Left lung (tissue), 10 donors: ENCODE results near the gene ISL2. TPM values are rescaled to one million over a fixed set of nuclear protein-coding genes. Genes with fewer than 3 reads are reported as not detected.

ENCODE experiments used
- ATAC-seq: fragments of 200-7000 bp; cut with Tn5 transposase; one replicate; pipeline ENCODE4 v1.9.1; 2020; ENCODE audit warnings: moderate library complexity
- DNase-seq, 4 donors: peaks; one replicate each; pipeline ENCODE4 v3.0.0-alpha.2; 2013 to 2020
- H3K27ac ChIP-seq, 2 donors: fragments of 200-600 bp; sonication (generic) in 1 of 2; one replicate each; pipeline versions ENCODE4 v1.5.0 to v1.8.0; 2020 to 2021
- H3K27me3 ChIP-seq, 2 donors: fragments of 200-600 bp; sonication (generic) in 1 of 2; one replicate each; pipeline versions ENCODE4 v1.5.0 to v1.8.0; 2020 to 2021
- H3K36me3 ChIP-seq, 2 donors: fragments of 200-600 bp; sonication (generic) in 1 of 2; one replicate each; pipeline versions ENCODE4 v1.5.0 to v1.8.0; 2020 to 2021
- H3K4me1 ChIP-seq, 2 donors: fragments of 200-600 bp; one replicate each; pipeline ENCODE4 v1.8.0; 2021
- H3K4me3 ChIP-seq, 2 donors: fragments of 200-600 bp; sonication (generic) in 1 of 2; one replicate each; pipeline versions ENCODE4 v1.5.0 to v1.8.0; 2020 to 2021; ENCODE audit warnings: mild to moderate bottlenecking in 1 of 2
- H3K9me3 ChIP-seq, 2 donors: fragments of 200-600 bp; sonication (generic) in 1 of 2; one replicate each; pipeline versions ENCODE4 v1.5.0 to v1.8.0; 2020 to 2021
- CTCF ChIP-seq, 2 donors: fragments of 200-600 bp; sonication (generic) in 1 of 2; IDR thresholded peaks; one replicate each; pipeline versions ENCODE4 v1.5.0 to v1.8.0; 2021; ENCODE audit warnings: antibody characterized with exemption in 2 of 2
- intact Hi-C, 2 donors: fragments of 100-400 bp; cut with DNase I; formaldehyde crosslinking; loops; one replicate each; pipeline versions ENCODE4 v1.11.2 to v1.14.2; 2022
- polyA plus RNA-seq, 6 donors: library from polyadenylated mRNA; unstranded; fragments of 120-200 nt; gene quantifications; one replicate each; pipeline ENCODE4 v1.2.1, GENCODE V29; 2013; ENCODE audit not compliant: insufficient read length in 6 of 6
- total RNA-seq, 2 donors: library from RNA; stranded (reverse); fragmentation: NEBNext Ultra II Directional; extraction: Animal tissue kit (Norgen Biotek cat#: 25700); gene quantifications; one replicate each; pipeline ENCODE4 v1.2.1, GENCODE V29; 2021
- donor health status: DM: no; HTN: yes; CAD: no.
- donor health status: DM: no; HTN: no; CAD: no.

Gene ISL2
- total and polyA plus RNA-seq, 8 donors, result 0.11 to 0.39 (median 0.16) TPM; not detected in 4

GRCh38 chr15:76391309-76391708, 54.7 kb downstream of the ISL2 start:
- H3K4me1 ChIP-seq, result no peaks in the 10 kb centered on the region
- intact Hi-C loops, result no loop called here
- H3K27ac ChIP-seq, result no peak overlapping the region
- no peaks in the 10 kb centered on the region for H3K27me3 ChIP-seq
- no peak for TF ChIP-seq CTCF (IDR thresholded peaks at IDR 0.05)
- H3K36me3 ChIP-seq, result no peaks in the 10 kb centered on the region
- no peak for ATAC-seq
- DNase-seq, result no peak
- no peaks in the 10 kb centered on the region for H3K9me3 ChIP-seq
- H3K4me3 ChIP-seq, result no peak overlapping the region

GRCh38 chr15:76391847-76392246, 55.3 kb downstream of the ISL2 start:
- intact Hi-C loops, result no loop called here
- H3K27ac ChIP-seq, result no peak overlapping the region
- DNase-seq, result no peak
- H3K4me3 ChIP-seq, result no peak overlapping the region
- H3K36me3 ChIP-seq, result no peaks in the 10 kb centered on the region
- no peak for TF ChIP-seq CTCF (IDR thresholded peaks at IDR 0.05)
- H3K9me3 ChIP-seq, result no peaks in the 10 kb centered on the region
- no peak for ATAC-seq
- no peaks in the 10 kb centered on the region for H3K4me1 ChIP-seq
- no peaks in the 10 kb centered on the region for H3K27me3 ChIP-seq

Other genes with a start within 250 kb of the ISL2 start
- 100 to 1,000 TPM; 102 to 110 TPM for gene ETFA, start 25.3 kb upstream of the ISL2 start, total RNA-seq
- 100 to 1,000 TPM; 127 to 148 (median 131) TPM for gene ETFA, start 25.3 kb upstream of the ISL2 start, polyA plus RNA-seq